ENCODE measurements around the gene DDX31.

Gene DDX31

DNA sequence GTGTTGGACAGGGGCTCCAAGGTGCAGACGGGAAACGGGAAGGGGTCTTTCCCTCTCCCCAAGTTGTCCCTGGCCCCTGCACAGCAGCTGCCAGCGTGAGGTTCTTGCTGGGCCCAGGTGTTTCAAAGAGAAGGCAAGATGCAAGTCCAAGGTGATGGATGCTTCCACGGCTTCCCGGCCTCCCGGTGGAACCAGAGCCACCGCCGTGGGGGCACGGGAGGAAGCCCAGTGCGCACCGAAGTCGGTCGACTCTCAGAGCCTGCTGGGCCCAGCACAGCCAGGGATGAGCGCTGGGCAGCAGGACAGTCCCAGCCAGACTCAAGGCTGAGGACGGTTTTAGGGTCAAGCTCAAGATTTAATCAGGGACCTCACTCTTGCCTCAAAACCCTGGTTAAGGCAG lies 112.6 kb downstream of the DDX31 start:
- DNase-seq (ENCODE audit: low read depth in 2 of 2): no peak
- no peak overlapping the region for H3K4me3 ChIP-seq (replicated peaks in 1 of 2; ENCODE audit: low read depth in 2 of 2, low read length in 2 of 2)
- TF ChIP-seq, protein P1, sequence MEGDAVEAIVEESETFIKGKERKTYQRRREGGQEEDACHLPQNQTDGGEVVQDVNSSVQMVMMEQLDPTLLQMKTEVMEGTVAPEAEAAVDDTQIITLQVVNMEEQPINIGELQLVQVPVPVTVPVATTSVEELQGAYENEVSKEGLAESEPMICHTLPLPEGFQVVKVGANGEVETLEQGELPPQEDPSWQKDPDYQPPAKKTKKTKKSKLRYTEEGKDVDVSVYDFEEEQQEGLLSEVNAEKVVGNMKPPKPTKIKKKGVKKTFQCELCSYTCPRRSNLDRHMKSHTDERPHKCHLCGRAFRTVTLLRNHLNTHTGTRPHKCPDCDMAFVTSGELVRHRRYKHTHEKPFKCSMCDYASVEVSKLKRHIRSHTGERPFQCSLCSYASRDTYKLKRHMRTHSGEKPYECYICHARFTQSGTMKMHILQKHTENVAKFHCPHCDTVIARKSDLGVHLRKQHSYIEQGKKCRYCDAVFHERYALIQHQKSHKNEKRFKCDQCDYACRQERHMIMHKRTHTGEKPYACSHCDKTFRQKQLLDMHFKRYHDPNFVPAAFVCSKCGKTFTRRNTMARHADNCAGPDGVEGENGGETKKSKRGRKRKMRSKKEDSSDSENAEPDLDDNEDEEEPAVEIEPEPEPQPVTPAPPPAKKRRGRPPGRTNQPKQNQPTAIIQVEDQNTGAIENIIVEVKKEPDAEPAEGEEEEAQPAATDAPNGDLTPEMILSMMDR (IDR thresholded peaks at IDR 0.05; ENCODE audit: low read depth, low read length): no peak

GRCh38 chr9:132556714-132557113 lies 113.1 kb downstream of the DDX31 start:
- H3K4me3 ChIP-seq (replicated peaks in 1 of 2; ENCODE audit: low read depth in 2 of 2, low read length in 2 of 2): no peak overlapping the region
- no peak for DNase-seq (ENCODE audit: low read depth in 2 of 2)
- TF ChIP-seq, protein P1 (IDR thresholded peaks at IDR 0.05; ENCODE audit: low read depth, low read length): no peak

DNA sequence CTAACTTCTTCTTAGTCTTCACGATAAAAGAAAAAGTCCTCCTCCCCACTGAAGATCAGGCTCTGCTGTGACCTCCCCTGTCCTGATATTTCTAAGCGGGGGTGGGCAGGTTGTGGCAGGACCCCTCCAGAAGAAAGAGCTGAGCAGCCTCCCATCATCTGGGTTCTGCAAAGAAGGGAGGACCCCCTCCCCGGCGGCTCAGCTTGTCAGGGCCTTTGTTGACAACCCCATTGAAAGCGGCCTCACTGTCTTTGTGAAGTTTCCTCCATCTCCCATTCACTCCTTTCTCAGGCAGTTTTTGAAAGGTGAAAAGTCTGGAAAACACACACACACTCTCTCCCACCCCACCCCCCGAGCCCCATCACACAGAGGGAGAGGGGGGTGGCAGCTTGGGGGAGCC lies 113.5 kb downstream of the DDX31 start:
- DNase-seq (ENCODE audit: low read depth in 2 of 2): no peak

DNA sequence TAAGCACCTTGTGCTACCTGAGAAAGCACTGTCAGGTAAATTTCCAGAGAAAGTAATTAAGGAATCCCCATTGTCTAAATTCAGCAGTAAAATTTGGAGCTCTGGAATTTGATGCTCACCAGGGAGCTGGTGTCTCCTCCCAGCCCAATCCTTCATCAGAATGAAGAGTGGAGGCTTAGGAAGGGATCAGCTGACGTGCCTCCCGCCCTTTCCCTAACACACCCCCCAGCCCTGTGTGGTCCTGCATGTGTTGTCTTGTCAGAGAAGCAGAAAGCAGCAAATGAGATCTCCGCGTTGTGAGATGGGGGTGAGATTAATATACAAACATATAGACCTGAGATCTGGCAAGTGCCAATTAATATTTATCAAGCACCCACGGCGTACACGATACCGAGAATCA lies 114.3 kb downstream of the DDX31 start:
- no peak overlapping the region for H3K4me3 ChIP-seq (replicated peaks in 1 of 2; ENCODE audit: low read depth in 2 of 2, low read length in 2 of 2)
- TF ChIP-seq, protein P1 (IDR thresholded peaks at IDR 0.05; ENCODE audit: low read depth, low read length): no peak
- no peak for DNase-seq (ENCODE audit: low read depth in 2 of 2)

More for the DNA sequence above, 113.5 kb downstream of the DDX31 start:
- no peak overlapping the region for H3K4me3 ChIP-seq (replicated peaks in 1 of 2; ENCODE audit: low read depth in 2 of 2, low read length in 2 of 2)
- TF ChIP-seq, protein P1 (IDR thresholded peaks at IDR 0.05; ENCODE audit: low read depth, low read length): no peak

DNA sequence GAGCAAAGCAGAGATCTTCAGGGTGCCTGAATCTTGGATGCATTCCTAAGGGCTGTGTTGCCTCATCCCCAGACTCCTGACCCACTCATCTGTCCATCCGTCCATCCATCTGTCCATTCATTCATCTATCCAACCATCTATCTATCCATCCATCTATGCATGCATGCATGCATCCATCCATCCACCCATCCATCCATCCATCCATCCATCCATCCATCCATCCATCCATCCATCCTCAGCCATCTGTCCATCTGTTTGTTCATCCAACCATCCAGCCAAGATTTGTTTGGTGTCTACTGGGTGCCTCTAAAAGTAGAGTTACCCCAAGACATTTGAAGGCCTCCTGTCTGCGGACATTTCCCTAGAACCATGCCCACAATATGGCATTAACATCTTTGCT lies 115.0 kb downstream of the DDX31 start:
- no peak for DNase-seq (ENCODE audit: low read depth in 2 of 2)
- TF ChIP-seq, protein P1 (IDR thresholded peaks at IDR 0.05; ENCODE audit: low read depth, low read length): no peak

DNA sequence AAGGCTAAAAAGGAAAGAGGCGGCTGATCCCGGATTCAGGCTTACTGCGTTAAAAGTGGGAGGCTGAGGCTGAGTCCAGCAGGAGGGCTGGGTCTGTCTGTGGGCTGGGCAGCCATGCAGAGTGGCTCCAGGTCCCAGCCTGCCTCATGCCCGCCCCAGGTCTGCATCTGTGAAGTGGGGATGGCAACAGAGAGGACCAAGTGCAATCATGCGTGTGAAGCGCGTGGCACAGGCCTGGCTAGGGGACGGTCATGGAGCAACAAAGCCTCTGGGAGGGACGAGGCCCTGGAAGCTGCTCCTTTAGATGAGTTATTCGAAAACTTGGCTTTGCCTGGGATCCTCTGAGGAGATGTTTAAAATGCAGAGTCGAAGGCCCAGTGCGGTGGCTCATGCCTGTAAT lies 117.7 kb downstream of the DDX31 start:
- no peak for DNase-seq (ENCODE audit: low read depth in 2 of 2)
- H3K4me3 ChIP-seq (replicated peaks in 1 of 2; ENCODE audit: low read depth in 2 of 2, low read length in 2 of 2): no peak overlapping the region
- TF ChIP-seq, protein P1 (IDR thresholded peaks at IDR 0.05; ENCODE audit: low read depth, low read length): no peak

More for the DNA sequence above, 115.0 kb downstream of the DDX31 start:
- H3K4me3 ChIP-seq (replicated peaks in 1 of 2; ENCODE audit: low read depth in 2 of 2, low read length in 2 of 2): no peak overlapping the region

GRCh38 chr9:132551556-132551955 lies 118.2 kb downstream of the DDX31 start:
- H3K4me3 ChIP-seq (replicated peaks in 1 of 2; ENCODE audit: low read depth in 2 of 2, low read length in 2 of 2): no peak overlapping the region
- no peak for DNase-seq (ENCODE audit: low read depth in 2 of 2)
- TF ChIP-seq, protein P1 (IDR thresholded peaks at IDR 0.05; ENCODE audit: low read depth, low read length): no peak
